ENCODE results near the gene TSPAN13.

Gene TSPAN13

DNA sequence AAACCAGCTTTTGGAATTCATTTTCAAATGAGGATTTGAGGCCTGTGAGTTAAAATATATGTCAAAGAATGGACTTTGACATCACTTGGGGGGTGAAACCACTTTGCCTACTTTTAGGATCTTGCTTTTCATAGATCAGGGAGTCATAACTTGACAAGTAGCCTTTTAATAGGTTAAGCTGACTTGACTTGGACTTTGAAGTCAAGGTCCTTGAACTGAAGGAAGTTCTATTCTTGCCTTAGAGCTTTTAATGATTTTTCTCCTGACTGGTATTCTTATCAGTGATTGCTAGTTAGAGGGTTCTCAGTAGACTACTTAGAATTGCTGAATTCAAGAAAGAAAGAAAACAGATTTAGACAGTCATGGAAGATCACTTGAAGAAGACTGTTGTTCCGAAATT, 33.6 kb downstream of the TSPAN13 start:
- TF ChIP-seq TSHZ2 (CRISPR knock-in tag; IDR thresholded peaks at IDR 0.05) (no peak), TCF4 (CRISPR knock-in tag; IDR thresholded peaks at IDR 0.05; ENCODE audit: borderline replicate concordance) (no peak), ISL1 (CRISPR knock-in tag; IDR thresholded peaks at IDR 0.05) (no peak), TOX (CRISPR knock-in tag; IDR thresholded peaks at IDR 0.05; ENCODE audit: borderline replicate concordance) (no peak), ZFP3 (CRISPR knock-in tag; IDR thresholded peaks at IDR 0.05) (no peak), ARNTL (CRISPR knock-in tag; IDR thresholded peaks at IDR 0.05; ENCODE audit: borderline replicate concordance, low read depth) (no peak), PPARA (CRISPR knock-in tag; IDR thresholded peaks at IDR 0.05; ENCODE audit: borderline replicate concordance) (no peak), BACH2 (CRISPR knock-in tag; IDR thresholded peaks at IDR 0.05; ENCODE audit: borderline replicate concordance) (no peak), GLIS3 (CRISPR knock-in tag; IDR thresholded peaks at IDR 0.05) (no peak), ZFP30 (CRISPR knock-in tag; IDR thresholded peaks at IDR 0.05) (no peak), ZNF8 (CRISPR knock-in tag; IDR thresholded peaks at IDR 0.05) (no peak), ZC3H10 (CRISPR knock-in tag; IDR thresholded peaks at IDR 0.05) (no peak), ESRRG (CRISPR knock-in tag; IDR thresholded peaks at IDR 0.05) (no peak), CSDC2 (CRISPR knock-in tag; IDR thresholded peaks at IDR 0.05) (no peak)
- TF ChIP-seq, protein P1, sequence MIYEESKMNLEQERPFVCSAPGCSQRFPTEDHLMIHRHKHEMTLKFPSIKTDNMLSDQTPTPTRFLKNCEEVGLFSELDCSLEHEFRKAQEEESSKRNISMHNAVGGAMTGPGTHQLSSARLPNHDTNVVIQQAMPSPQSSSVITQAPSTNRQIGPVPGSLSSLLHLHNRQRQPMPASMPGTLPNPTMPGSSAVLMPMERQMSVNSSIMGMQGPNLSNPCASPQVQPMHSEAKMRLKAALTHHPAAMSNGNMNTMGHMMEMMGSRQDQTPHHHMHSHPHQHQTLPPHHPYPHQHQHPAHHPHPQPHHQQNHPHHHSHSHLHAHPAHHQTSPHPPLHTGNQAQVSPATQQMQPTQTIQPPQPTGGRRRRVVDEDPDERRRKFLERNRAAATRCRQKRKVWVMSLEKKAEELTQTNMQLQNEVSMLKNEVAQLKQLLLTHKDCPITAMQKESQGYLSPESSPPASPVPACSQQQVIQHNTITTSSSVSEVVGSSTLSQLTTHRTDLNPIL (CRISPR knock-in tag; IDR thresholded peaks at IDR 0.05; ENCODE audit: low read depth): no peak

DNA sequence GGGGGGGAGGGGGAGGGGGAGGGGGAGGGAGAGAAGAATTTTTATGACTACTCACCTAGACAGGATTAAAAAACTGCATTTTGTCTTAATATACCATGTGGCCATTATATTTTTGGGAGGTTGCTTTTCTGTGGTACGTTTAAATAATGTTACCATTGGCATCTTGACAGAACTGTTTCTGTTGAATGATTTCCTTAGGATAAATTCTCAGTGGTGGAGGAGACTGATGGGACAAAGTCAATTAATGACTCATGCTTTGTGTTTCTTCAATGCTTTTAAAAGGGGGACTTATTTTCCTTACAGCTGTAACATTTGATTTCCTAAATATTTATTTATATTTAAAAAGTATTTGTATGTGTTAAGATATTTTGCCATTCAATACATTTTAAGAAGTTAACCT, 37.5 kb downstream of the TSPAN13 start:
- ATAC-seq: no peak
- TF ChIP-seq ZC3H10 (CRISPR knock-in tag; IDR thresholded peaks at IDR 0.05) (no peak), ZNF70 (CRISPR knock-in tag; IDR thresholded peaks at IDR 0.05) (no peak), ZFP30 (CRISPR knock-in tag; IDR thresholded peaks at IDR 0.05) (no peak), ZFP3 (CRISPR knock-in tag; IDR thresholded peaks at IDR 0.05) (no peak)

More for the DNA sequence above, 33.6 kb downstream of the TSPAN13 start:
- ATAC-seq: no peak

GRCh38 chr7:16791905-16792698, 38.5 kb downstream of the TSPAN13 start:
- no peak for ATAC-seq
- TF ChIP-seq ZNF70 (CRISPR knock-in tag; IDR thresholded peaks at IDR 0.05) (no peak), ISL1 (CRISPR knock-in tag; IDR thresholded peaks at IDR 0.05) (no peak), TCF4 (CRISPR knock-in tag; IDR thresholded peaks at IDR 0.05; ENCODE audit: borderline replicate concordance) (no peak), RARB (CRISPR knock-in tag; IDR thresholded peaks at IDR 0.05) (no peak)

DNA sequence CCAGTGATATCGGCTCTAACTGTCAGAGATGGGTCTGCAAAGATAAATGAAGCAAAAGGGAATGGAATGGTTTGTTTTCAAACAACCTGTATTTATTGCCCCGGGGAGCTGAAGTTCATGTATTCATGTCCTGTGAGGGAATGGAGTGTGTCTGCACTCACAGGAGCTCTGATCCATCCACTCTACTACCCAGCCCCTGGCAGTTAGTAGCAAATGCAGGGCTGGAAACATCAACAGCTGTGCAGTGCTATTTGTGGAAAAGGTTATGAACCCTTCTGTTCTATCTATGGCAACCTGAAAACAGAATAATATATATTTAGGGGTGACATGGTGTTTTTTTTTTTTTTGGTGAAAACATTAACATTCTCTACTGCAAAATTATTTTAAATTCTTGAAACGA, 41.4 kb downstream of the TSPAN13 start:
- TF ChIP-seq RARB (CRISPR knock-in tag; IDR thresholded peaks at IDR 0.05) (no peak), SNAI2 (CRISPR knock-in tag; IDR thresholded peaks at IDR 0.05) (no peak), ZNF565 (CRISPR knock-in tag; conservative IDR thresholded peaks at IDR 0.05; ENCODE audit: low read depth) (no peak), TOX (CRISPR knock-in tag; IDR thresholded peaks at IDR 0.05; ENCODE audit: borderline replicate concordance) (no peak), POU6F1 (CRISPR knock-in tag; IDR thresholded peaks at IDR 0.05; ENCODE audit: borderline replicate concordance, low read depth) (no peak), OSR1 (CRISPR knock-in tag; IDR thresholded peaks at IDR 0.05) (no peak), GLIS3 (CRISPR knock-in tag; IDR thresholded peaks at IDR 0.05) (no peak), CSDC2 (CRISPR knock-in tag; IDR thresholded peaks at IDR 0.05) (no peak), ISL1 (CRISPR knock-in tag; IDR thresholded peaks at IDR 0.05) (no peak), ARNTL (CRISPR knock-in tag; IDR thresholded peaks at IDR 0.05; ENCODE audit: borderline replicate concordance, low read depth) (no peak), PPARA (CRISPR knock-in tag; IDR thresholded peaks at IDR 0.05; ENCODE audit: borderline replicate concordance) (no peak), TSHZ2 (CRISPR knock-in tag; IDR thresholded peaks at IDR 0.05) (no peak), ESRRG (CRISPR knock-in tag; IDR thresholded peaks at IDR 0.05) (no peak)
- TF ChIP-seq, protein P2, sequence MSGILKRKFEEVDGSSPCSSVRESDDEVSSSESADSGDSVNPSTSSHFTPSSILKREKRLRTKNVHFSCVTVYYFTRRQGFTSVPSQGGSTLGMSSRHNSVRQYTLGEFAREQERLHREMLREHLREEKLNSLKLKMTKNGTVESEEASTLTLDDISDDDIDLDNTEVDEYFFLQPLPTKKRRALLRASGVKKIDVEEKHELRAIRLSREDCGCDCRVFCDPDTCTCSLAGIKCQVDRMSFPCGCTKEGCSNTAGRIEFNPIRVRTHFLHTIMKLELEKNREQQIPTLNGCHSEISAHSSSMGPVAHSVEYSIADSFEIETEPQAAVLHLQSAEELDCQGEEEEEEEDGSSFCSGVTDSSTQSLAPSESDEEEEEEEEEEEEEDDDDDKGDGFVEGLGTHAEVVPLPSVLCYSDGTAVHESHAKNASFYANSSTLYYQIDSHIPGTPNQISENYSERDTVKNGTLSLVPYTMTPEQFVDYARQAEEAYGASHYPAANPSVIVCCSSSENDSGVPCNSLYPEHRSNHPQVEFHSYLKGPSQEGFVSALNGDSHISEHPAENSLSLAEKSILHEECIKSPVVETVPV (CRISPR knock-in tag; IDR thresholded peaks at IDR 0.05): no peak
- TF ChIP-seq, protein P1 (CRISPR knock-in tag; IDR thresholded peaks at IDR 0.05; ENCODE audit: low read depth): no peak
- ATAC-seq: no peak; the same call in 2 of the 3 replicates
